SHP77 treated with DMSO at 0.1 percent for 48 hours (cell line): ENCODE measurements around the gene LRCH1.

Experiments used
- DNase-seq: peaks from one replicate; lab custom pipeline; 2025; lab: John Stamatoyannopoulos, UW

The LRCH1 gene

DNA sequence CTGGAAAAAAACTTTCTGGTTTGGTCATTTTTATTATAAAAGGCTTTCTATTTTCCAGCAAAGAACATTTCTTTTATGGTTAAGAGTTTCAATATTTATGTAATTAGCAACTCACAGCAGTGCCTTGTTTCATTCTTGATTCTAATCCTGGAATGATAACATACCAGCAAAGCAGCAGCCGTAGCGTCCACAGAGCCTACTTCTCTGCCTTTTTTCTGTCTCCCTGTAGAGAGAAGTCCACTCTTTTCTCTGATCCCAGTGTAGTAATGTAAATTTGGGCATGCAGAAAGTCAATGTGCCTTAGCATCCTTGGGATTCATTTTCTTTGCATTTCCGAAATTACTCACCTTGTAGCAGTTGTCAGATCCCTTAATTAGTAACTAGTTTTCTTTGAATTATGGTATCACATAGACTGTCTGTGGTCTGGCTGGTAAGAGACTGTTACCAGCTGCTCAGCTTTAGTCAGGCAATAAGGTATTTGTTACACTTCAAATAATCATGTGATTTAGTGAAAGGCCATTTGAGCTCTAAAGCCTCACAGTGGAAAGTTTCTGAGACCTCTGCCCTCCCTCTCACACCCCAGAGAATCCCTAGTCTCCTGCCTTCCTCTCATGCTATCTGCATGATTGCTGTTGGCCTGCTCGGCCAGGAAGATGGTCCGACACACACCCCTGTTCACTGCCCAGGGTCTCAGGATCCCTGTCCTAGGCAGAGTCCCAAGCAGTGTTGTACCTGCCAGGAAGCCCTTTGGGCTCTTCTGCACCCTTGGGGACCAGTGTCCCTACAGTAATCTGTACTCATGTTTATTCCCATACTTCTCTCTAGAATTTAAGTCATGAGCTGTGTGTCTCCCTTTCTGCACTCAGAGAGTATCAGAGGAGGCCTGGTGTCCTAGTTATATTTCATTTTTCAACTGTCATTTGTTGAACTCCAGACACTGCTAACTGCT lies 86.3 kb downstream of the LRCH1 start:
- DNase-seq = no peak

DNA sequence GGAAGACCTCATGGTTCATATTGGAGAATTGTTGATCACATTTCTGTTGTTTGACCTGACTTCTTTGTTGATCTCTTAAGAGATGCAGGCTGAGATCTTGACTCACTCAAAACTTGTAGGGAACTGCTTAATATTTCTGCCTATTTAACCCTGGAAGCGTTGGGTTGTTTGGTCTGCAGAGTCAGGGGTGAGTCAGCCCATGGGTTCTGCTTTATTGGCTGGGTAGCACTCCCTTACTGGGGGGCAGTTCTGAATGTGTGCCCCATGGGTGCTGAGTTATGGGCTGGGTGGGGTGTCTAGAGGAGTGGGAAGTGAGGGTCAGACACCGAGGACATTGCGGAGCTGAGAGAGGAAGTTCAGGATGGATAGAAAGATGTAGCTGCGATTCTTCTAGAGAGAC lies 87.9 kb downstream of the LRCH1 start:
- DNase-seq = no peak

DNA sequence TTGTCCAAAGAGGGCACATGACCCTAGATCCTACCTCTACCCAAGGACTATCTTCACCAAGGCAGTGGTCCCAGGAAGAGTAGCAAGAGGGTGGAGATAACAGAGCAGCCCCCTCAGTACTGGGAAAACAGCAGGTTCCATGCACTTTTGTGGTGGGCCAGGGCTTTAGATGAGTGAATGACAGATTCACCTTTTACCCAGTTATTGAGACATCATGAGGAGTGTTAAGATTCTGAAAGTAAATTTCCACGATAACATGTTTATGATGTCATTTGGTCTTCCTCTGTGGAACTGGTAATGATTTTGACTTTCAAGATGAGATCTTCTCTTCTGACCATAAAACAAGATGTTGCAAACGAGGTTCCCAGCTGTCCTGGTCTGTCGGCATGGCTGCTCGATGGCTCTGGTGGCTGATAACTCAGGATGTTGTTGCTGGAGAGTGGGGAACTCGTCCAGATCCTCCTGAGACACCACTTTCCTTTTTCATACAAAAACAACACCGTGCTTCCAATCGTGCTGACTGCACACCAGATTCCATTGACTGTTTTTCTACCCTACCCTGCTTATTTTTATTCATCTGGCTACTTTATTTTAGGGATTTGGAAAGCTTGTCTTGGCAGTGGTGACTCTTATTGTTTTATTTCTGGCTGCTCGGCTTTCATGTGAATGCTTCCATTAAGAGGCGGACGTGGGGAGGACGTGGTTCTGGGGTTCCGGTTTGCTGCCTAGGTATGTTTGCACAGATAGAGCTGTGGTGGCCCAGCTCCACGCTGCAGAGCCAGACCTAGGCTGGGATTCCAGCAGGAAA lies 88.5 kb downstream of the LRCH1 start:
- DNase-seq = no peak

DNA sequence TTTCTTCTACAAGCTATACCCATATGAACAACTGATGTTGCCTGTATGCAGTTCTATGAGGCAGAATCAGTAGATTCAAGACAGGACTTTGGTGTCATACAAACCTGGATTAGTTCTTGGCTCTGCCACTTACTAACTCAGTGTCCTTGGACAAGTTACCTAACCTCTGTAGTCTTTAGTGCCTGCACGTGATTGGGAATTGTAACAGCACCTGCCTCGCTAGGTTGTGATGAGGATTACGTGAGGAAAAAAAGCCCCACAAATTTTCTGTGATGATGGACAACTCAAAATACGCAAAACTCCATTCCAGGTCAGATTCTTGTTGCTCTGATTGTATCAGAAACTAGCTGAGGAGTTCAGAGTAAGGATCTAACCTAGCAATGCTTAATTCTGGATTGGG lies 89.3 kb downstream of the LRCH1 start:
- DNase-seq = no peak

DNA sequence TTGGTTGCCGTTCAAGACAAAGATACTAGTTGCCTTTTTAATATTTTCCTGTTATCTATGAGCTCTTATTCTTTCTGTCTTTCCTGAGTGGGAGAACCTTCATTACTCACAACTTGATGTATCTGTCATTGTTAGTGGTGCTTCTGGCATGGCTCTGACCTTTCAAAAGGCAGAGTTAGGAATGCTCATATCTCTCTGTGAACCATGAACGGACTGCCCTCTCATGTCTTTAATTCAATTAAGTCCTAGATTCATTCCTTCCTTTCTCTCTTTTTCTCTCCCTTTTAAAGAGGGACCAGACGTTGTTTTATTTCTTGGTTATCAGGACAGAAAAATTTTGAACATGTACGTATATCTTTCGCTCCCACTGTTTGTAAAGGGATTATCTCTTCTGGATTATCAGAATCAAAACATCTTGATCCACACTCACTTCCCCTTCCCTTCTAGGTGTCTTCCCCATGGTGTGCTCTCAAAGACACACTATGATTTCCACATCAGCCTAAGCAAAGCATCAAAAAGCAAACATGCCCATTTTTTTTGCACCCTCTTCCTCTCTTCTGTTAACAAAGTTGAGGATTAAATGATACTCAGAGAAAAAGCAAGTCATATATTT lies 90.3 kb downstream of the LRCH1 start:
- no peak for DNase-seq

DNA sequence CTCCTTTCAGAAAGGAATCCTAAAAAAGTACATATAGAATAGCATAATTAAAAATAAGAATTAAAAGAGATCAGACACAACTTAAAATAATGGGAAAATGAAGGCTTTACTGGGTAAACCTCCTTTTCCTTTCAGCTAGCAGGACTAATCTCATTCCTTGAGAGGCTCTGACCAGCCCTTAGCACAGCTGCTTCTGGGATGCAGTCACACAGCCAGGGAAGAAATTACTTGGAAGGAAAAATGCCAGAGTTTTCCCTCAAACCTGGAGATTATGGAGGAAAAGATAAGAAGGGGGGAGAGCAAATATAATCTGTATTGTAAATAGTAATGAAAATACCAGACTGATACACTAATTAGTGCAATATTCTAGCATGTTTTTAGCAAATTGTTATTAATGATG lies 91.8 kb downstream of the LRCH1 start:
- no peak for DNase-seq

DNA sequence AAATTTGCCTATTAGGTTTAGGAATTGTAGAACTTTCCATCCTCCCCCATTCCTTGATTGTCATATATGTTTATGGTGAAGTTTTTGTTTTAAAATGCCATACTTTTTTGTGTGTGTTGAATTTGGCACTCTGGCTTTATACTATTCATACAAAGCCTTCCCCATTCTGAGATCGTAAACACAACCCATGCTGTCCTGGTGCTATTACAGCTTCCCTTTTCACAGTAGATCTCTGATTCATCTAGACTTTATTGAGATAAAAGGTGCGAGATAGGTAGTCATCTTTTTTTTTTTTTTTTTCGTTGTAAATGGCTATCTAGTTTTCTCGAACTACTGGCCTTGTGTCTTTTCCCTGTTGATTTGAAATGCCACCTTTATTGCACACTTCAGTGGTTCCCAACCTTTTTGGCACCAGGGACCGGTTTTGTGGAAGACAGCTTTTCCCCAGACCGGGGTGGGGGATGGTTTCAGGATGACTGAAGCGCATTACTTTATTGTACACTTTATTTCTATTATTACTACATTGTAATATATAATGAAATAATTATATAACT lies 94.6 kb downstream of the LRCH1 start:
- DNase-seq = no peak

DNA sequence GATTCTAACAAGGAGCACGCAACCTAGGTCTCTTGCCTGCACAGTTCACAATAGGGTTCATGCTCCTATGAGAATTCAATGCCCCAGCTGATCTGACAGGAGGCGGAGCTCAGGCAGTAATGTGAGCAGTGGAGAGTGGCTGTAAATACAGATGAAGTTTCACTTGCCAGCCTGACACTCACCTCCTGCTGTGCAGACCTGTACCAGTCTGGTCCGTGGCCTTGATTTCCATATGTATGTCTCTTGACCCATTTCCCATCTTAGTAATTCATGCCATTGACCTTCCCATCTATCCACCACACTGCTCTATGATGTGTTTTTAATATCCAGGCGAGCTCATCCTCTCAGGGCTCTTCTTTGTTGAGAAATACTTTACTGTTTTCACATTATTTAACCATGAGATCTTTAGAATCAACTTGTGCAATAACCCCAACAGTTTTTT lies 95.2 kb downstream of the LRCH1 start:
- DNase-seq = no peak

DNA sequence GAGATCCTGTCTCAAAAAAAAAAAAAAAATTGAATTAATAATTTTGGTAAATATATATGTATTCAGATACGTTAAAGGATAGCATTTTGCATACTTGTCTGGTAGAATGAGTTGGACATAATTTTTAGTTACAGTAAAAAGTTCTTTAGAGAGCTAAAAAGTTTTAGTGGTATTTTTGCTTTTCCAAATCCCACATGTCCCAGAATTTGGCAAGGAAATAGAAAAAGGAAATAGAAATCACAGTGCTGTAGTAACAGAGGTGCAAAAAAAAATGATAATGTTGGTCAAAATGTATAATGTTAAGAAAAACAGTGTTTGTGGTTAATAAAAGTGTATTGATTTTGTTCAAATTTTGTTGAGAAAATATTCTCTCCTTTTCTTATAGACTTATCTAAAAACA lies 96.8 kb downstream of the LRCH1 start:
- DNase-seq = no peak

DNA sequence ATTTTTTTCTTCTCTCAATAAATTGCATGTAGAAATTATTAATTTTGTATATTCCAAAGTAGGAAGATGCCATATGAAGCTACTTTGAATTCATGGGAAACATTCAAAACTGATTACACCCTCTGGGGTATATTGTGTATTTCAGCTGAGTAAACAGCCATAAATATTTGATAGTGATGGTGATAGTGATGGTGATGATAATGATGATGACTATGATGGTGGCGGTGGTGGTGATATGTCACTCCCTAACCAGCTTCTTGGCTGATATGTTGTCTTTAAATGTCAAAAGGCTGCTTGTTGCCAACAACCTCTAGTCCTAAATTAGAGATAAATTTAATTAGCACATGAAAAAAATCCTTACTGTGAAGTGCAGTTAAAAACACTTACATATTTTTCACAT lies 102.0 kb downstream of the LRCH1 start:
- no peak for DNase-seq

DNA sequence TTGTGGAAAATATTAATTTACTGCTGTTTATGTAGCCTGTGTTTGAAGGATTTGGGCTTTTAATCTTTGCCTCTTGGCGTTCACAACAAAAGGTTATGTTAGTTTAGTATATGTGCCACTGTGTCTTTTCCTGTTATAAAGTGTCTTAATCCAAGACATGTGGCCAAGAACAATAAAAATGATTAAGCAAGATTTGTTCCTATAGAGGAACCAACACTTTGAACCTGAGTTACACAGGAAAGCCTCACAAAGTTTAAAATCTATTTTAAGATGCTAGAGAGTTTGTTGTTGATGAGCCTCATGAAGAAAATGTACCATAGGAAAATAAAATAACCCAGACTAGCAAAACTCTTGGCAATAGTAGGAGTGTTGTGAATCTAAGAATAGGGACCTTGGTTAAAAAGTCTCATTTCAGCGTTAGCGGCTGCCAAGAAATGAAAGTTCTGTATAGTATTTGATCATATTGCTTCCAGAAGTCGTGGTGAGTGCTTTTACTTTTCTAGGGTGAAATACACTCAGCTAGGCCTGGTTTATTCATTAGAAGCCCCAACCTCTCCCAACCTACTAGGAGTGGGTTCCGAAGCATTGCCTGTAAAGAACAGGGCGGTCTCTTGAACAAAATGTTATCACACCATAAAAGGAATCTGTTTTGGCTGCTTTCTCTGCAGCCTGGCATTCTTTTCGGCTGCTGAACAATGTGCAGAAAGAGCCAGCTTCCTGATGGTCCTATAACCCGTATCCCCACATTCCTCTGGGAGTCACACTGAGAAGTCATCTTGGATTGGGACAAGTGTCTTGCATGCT lies 102.6 kb downstream of the LRCH1 start:
- DNase-seq = no peak

DNA sequence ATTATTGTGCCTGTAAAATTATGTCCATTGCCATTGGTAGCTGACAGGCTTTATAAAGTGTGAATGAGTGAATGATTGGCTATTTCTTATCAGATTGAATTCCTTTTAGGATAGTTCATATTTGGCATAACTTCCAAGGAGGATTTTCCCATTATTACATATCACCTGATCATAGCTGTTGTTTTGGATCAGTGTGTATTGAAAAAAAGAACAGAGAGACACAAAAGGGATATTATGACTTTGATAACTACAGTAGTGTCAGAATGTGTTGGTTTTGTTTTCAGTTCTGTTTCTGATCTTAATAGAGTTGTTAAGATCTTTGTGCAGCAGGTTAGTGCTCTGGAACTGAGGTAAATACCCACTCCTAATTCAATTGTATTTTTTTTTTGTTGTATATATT lies 103.8 kb downstream of the LRCH1 start:
- DNase-seq = no peak

DNA sequence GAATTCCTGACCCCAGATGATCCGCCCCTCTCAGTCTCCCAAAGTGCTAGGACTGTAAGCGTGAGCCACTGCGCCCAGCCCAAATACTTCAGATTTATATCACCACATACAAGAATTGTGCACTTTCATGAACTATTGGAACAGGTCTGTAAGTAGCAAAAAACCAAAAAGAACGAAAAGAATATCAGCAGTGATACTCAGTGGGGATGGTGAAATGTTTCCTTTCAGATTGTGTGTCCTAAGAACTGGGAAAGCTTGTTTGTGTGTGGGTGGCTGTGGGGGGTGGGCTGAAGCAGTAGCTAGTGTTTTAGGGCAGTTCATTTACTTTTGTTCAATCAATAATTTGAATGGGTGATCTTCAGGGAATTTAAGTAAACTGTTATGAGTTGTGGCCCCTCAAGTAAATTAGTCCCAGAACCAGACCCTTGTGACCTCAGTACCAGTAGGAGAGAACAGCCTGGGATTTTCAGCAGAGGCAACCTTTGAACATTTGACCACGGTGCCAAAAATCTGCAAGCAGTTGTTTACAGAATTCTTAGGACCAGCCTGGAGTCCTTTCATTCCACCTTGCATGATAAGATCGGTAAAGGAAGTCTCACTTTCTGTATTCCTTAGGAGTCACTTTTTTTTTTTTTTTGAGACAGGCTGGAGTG lies 106.6 kb downstream of the LRCH1 start:
- DNase-seq = no peak

DNA sequence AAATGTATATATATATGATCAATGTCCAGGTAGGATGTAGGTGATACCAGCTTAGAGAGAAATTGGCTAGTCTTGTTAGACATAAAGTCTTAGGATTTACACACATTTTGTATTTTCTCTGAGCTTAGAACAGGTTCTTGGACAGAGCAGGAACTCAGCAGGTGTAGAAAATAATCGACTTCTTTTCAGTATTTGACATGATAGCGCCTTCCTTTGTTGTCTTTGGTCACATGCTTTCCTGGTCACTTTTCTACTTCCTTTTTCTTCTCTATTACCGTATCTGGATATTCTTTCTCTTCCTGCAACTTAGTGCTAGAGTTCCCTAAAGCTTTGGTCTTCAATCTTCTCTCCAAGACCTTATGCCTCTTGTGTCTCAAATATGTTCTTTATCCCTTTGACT lies 107.4 kb downstream of the LRCH1 start:
- DNase-seq = no peak

DNA sequence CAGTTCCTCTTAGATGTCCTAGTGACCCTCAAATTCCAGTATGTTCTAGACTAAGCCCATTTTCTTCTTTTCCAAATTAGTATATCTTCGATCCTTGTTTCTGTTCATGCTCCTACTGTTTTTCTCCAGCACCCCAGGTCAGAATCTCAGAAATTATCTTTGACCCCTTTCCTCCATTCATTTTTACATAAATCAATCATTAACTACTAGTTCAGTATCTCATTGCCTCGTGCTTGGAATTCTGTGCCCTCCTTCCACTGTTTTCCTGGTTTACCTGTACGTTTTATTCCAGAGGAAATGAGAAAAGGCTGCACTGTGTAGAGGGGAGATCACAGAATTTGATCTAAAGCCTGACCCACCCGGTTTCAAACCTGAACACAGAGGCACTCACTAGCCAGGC lies 107.9 kb downstream of the LRCH1 start:
- DNase-seq = no peak

DNA sequence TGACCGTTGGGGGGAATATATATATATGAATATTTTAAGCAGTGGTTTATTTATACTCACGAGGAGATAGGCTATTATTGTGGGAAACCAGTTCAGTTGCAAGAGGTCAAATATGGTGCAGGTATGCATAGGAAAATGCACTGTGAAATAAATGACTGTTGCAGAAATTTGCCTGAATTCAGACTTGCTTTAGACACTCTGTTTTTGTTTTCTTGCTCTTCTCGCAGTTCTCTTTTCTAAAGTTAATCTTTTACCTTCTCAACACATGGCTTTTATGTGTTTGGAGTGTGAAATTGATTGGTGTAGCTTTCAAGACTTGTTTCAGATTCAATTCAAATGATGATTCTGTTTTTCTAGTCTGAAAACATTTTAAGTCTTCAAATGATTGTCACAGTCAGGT lies 109.7 kb downstream of the LRCH1 start:
- no peak for DNase-seq

DNA sequence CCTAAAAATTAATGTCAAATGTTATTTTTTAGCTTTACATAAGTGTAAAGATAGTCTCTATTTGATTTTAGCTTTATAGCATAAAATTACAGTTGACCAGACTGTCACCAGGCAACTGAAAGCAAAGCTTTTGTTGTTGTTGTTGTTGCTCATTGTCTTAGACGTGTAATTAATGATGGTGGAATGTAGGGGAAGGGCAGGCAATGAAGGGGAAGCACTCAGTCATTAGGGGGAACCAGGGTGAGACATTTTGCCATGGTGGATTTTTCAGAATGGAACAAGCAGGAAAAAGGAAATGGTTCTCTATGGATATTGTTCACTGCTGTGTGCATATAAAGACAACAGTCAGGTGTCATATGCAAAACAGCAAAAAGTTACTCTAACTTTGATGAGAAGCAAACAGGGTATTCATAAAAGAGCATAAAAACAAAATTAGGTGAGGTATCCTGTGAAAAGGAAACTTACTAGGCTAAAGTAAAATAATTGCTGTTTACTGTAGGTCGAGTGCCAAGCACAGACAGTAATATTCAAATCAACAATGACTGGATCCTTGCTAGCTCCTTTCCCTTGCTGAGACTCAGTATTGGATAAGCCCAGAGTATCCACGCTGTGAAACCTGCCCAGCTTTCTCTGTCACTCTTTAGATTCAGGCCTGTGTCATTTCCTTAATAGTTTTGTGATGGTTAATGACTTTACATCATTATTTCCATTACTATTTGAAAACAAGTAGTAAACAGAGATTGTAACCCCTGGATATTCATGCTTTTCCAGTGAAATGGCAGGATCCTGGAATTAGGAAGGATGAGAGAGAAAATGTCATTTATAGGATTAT lies 110.5 kb downstream of the LRCH1 start:
- no peak for DNase-seq

DNA sequence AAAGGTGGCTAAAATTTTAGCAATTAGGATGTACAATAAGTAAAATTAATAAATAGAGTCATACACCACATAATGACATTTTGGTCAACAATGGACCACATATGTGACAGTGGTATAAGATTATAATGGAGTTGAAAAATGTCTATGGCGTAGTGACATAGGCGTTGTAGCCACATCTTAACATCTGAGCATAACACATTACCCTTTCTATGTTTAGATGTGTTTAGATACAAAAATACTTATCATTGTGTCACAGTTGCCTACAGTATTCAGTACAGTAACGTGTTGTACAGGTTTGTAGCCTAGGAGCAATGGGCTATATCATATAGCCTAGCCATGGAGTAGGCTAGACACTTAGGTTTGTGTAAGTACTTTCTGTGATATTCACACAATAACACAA lies 111.2 kb downstream of the LRCH1 start:
- DNase-seq = no peak

DNA sequence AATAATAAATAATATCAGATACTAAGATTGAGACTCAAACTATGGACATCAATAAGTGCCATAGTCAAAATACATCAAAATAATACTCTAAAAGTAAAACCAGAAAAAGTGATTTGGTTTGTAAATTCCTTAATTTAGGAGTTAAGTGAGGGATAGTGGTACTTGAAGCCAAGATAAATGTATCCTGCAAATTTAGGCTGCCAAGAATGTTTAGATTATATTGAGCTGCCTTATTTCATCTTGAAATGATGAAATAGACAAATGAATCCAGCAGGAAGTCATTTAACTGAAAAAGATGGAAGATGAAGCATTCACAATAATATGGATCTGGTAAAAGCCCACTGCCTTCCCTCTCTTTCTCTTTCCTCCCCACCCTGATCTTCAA lies 112.3 kb downstream of the LRCH1 start:
- no peak for DNase-seq
